ENCODE data around the gene DDX10. TPM values are rescaled to one million over a fixed set of nuclear protein-coding genes. Genes with fewer than 3 reads are reported as not detected.
"Not testable (repeated sequence)": the region's sequence is repeated elsewhere in the genome, so short reads cannot be mapped to it uniquely, and the experiment has no call there.

The DDX10 gene
- total and polyA plus RNA-seq, 8 donors = 11.6 to 22.6 (median 17.6) TPM

- Histone ChIP-seq H3K36me3 (no peaks in the 10 kb centered on the region), H3K27me3 (no peaks in the 10 kb centered on the region), H3K4me3 (no peak overlapping the region), H3K4me1 (no peaks in the 10 kb centered on the region), H3K27ac (no peak overlapping the region), H3K9me3 (no peaks in the 10 kb centered on the region)
- no peak for DNase-seq
- 87 to 100% (median 92%) methylated on average over 1 of the region's 1 CpG for WGBS, 5 donors
- intact Hi-C loops (cut with DNase I; ENCODE audit: low total_unique reads) = no loop called here
- no peak for TF ChIP-seq EP300 (IDR thresholded peaks at IDR 0.05)
- no peak for TF ChIP-seq POLR2A (IDR thresholded peaks at IDR 0.05)
- TF ChIP-seq, protein P1, sequence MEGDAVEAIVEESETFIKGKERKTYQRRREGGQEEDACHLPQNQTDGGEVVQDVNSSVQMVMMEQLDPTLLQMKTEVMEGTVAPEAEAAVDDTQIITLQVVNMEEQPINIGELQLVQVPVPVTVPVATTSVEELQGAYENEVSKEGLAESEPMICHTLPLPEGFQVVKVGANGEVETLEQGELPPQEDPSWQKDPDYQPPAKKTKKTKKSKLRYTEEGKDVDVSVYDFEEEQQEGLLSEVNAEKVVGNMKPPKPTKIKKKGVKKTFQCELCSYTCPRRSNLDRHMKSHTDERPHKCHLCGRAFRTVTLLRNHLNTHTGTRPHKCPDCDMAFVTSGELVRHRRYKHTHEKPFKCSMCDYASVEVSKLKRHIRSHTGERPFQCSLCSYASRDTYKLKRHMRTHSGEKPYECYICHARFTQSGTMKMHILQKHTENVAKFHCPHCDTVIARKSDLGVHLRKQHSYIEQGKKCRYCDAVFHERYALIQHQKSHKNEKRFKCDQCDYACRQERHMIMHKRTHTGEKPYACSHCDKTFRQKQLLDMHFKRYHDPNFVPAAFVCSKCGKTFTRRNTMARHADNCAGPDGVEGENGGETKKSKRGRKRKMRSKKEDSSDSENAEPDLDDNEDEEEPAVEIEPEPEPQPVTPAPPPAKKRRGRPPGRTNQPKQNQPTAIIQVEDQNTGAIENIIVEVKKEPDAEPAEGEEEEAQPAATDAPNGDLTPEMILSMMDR (IDR thresholded peaks at IDR 0.05) = no peak
- TF ChIP-seq POLR2AphosphoS5 (IDR thresholded peaks at IDR 0.05) = no peak
These were observed 25.7 kb upstream of the DDX10 start for GRCh38 chr11:108639146-108639545.

DNA sequence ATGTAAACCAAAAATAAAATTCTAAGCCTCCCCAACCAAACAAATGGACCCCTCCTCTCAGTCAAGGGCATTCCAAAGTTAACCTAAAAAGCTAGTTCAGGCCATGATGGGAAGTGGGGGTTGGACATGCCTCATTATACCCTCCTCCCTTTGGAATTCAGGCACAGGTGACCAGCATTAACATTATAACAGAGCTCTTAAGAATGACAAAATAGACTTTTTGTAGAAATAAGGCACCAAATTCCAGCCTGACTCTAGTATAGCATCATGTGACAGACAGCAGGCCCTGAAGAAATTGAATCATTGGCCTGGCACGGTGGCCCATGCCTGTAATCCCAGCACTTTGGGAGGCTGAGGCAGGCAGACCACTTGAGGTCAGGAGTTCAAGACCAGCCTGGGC is 23.1 kb upstream of the DDX10 start:
- not testable (repeated sequence) for H3K9me3 ChIP-seq, H3K36me3 ChIP-seq, H3K27me3 ChIP-seq, H3K4me1 ChIP-seq, H3K27ac ChIP-seq, DNase-seq, H3K4me3 ChIP-seq
- intact Hi-C loops (cut with DNase I; ENCODE audit: low total_unique reads) = loop anchor here (10.0 kb wide), 1 partner anchor 227 kb away; no protein-coding TSS in a partner anchor
- WGBS, 5 donors = 60 to 87% (median 73%) methylated on average over 1 of the region's 1 CpG

GRCh38 chr11:108643974-108644373 is 20.9 kb upstream of the DDX10 start:
- 50 to 73% (median 64%) methylated on average over 1 of the region's 1 CpG for WGBS, 5 donors
- Histone ChIP-seq H3K27me3 (no peaks in the 10 kb centered on the region), H3K9me3 (no peaks in the 10 kb centered on the region), H3K4me3 (no peak overlapping the region), H3K4me1 (peaks cover 0 to 6% (median 2%) of the 10 kb centered on the region in 4 donors), H3K36me3 (no peaks in the 10 kb centered on the region), H3K27ac (no peak overlapping the region)
- TF ChIP-seq, protein P1 (IDR thresholded peaks at IDR 0.05) = no peak
- TF ChIP-seq EP300 (IDR thresholded peaks at IDR 0.05) (no peak), POLR2AphosphoS5 (IDR thresholded peaks at IDR 0.05) (no peak), POLR2A (IDR thresholded peaks at IDR 0.05) (no peak)
- intact Hi-C loops (cut with DNase I; ENCODE audit: low total_unique reads) = loop anchor here (10.0 kb wide), 1 partner anchor 229 kb away; no protein-coding TSS in a partner anchor
- no peak for DNase-seq

DNA sequence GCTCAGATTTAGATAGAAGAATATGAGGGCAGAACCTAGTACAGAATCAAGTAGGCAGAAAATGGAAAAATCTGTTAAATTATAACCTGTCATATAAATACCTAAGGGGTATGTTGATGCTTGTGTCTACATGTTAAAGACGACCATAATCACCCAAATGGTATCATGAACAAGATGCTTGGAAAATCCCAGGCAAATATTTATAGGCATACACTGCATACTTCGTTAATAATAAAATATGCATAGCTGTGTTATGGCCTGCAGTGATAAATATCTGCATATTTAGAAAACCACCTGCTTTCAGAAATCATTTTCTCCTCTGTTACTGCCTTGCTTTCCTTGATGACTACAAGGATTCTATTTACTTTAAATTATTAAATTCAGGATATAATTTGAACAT is 18.9 kb upstream of the DDX10 start:
- Histone ChIP-seq H3K36me3 (no peaks in the 10 kb centered on the region), H3K4me3 (no peak overlapping the region), H3K4me1 (peaks cover 0 to 6% (median 2%) of the 10 kb centered on the region in 4 donors), H3K27me3 (no peaks in the 10 kb centered on the region), H3K27ac (no peak overlapping the region), H3K9me3 (no peaks in the 10 kb centered on the region)
- TF ChIP-seq EP300 (IDR thresholded peaks at IDR 0.05) = no peak
- no peak for TF ChIP-seq POLR2A (IDR thresholded peaks at IDR 0.05)
- TF ChIP-seq, protein P1 (IDR thresholded peaks at IDR 0.05) = no peak
- no peak for TF ChIP-seq POLR2AphosphoS5 (IDR thresholded peaks at IDR 0.05)
- no peak for DNase-seq
- intact Hi-C loops (cut with DNase I; ENCODE audit: low total_unique reads) = loop anchor here (10.0 kb wide), 1 partner anchor 231 kb away; no protein-coding TSS in a partner anchor
- 68 to 82% (median 73%) methylated on average over 2 of the region's 2 CpGs for WGBS, 5 donors

DNA sequence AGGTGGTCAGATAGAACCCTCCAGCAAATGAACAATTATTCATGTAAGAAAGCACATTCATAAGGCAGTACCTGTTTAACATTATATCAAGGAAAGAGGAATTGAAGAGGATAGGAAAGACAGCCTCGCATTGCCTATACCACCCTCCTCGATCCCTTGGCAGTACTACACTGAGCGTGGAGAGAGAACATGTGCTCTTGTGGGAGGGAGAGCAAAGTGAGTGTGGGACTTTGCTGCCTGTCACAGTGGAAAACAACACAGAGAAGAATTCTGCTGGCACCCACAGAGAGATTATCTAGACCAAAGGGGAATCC is 17.5 kb upstream of the DDX10 start:
- Histone ChIP-seq H3K27me3 (no peaks in the 10 kb centered on the region), H3K36me3 (no peaks in the 10 kb centered on the region), H3K4me3 (no peak overlapping the region), H3K4me1 (peaks cover 0 to 6% (median 2%) of the 10 kb centered on the region in 4 donors), H3K27ac (no peak overlapping the region), H3K9me3 (no peaks in the 10 kb centered on the region)
- no peak for TF ChIP-seq POLR2A (IDR thresholded peaks at IDR 0.05)
- intact Hi-C loops (cut with DNase I; ENCODE audit: low total_unique reads) = loop anchor here (10.0 kb wide), 1 partner anchor 233 kb away; no protein-coding TSS in a partner anchor
- no peak for DNase-seq
- 89 to 94% (median 91%) methylated on average over 3 of the region's 3 CpGs for WGBS, 5 donors
